ENCODE measurements around the gene INTS4. TPM values are rescaled to one million over a fixed set of nuclear protein-coding genes. Genes with fewer than 3 reads are reported as not detected.
A peak's percentile ranks its signal among the peaks of the same experiment; 100 is the strongest.
"Not testable (repeated sequence)": the region's sequence is repeated elsewhere in the genome, so short reads cannot be mapped to it uniquely, and the experiment has no call there.

The INTS4 gene
- total RNA-seq, 3 donors from 2014 or later (not counting 1 experiment from before 2014, with no cell fraction given) = 65.2 to 97.8 (median 67.5) TPM

DNA sequence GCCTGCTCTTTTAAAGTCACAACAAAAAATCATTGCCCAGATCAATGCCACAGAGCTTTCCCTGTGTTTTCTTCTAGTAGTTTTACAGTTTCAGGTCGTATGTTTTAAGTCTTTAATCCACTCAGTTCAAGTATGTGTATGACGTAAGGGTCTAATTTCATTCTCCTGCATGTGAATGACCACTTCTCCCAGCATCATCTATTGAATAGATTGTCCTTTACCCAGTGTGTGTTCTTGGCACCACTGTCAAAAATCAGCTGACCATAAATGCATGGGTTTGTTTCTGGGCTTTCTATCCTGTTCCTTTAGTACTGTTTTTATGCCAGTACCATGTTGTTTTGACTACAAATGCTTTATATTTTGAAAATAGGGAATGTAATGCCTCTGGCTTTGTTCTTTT is 28.1 kb downstream of the INTS4 start:
- no peak overlapping the region for H3K27ac ChIP-seq (ENCODE audit: low read length)
- H3K27ac Mint-ChIP-seq = no peak overlapping the region

DNA sequence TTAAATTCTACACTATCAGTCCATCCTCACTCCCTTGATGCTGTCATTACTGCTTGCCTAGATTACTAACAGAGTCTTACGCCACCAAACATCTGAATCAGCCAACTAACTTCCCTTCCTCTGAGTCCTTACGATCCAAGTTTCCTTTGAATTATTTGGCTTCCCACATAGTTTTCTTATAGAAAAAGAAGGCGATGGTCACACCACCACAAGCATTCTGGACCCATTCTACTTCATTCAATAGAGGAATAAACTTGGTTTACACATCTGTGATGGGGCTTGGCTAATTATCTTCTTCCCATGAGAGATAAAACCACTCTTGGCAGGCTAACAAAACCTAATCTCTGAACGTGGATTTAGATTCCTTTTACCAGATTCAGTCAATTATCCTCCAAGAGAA is 35.0 kb downstream of the INTS4 start:
- Mint-ChIP-seq H3K27me3 (ENCODE audit: low read depth in 2 of 2) (no peaks in the 10 kb centered on the region), H3K9me3 (no peaks in the 10 kb centered on the region), H3K27ac (peak overlapping the region; percentile 5 to 7), H3K4me3 (no peak overlapping the region), H3K36me3 (peaks cover 10% of the 10 kb centered on the region), H3K4me1 (no peaks in the 10 kb centered on the region)
- no peak for DNase-seq
- Histone ChIP-seq H3K27me3 (ENCODE audit: control insufficient read depth, insufficient read depth, low read length) (no peaks in the 10 kb centered on the region), H3K9me3 (ENCODE audit: control insufficient read depth, insufficient read depth, low read length) (no peaks in the 10 kb centered on the region), H3K4me3 (ENCODE audit: low read length) (no peak overlapping the region), H3K36me3 (ENCODE audit: control insufficient read depth, insufficient read depth, low read length) (peaks cover 26% of the 10 kb centered on the region), H3K4me1 (ENCODE audit: control insufficient read depth, insufficient read depth, low read length) (no peaks in the 10 kb centered on the region), H3K27ac (ENCODE audit: low read length) (no peak overlapping the region)
- no peak for ATAC-seq
- TF ChIP-seq, protein P1, sequence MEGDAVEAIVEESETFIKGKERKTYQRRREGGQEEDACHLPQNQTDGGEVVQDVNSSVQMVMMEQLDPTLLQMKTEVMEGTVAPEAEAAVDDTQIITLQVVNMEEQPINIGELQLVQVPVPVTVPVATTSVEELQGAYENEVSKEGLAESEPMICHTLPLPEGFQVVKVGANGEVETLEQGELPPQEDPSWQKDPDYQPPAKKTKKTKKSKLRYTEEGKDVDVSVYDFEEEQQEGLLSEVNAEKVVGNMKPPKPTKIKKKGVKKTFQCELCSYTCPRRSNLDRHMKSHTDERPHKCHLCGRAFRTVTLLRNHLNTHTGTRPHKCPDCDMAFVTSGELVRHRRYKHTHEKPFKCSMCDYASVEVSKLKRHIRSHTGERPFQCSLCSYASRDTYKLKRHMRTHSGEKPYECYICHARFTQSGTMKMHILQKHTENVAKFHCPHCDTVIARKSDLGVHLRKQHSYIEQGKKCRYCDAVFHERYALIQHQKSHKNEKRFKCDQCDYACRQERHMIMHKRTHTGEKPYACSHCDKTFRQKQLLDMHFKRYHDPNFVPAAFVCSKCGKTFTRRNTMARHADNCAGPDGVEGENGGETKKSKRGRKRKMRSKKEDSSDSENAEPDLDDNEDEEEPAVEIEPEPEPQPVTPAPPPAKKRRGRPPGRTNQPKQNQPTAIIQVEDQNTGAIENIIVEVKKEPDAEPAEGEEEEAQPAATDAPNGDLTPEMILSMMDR (IDR thresholded peaks at IDR 0.05) = no peak
- 84% methylated on average over 4 of the region's 4 CpGs for WGBS (ENCODE audit: insufficient coverage)
- intact Hi-C loops (cut with micrococcal nuclease) = no loop called here

More for the DNA sequence above, 28.1 kb downstream of the INTS4 start:
- Mint-ChIP-seq H3K36me3 (peaks cover 8% of the 10 kb centered on the region), H3K27me3 (ENCODE audit: low read depth in 2 of 2) (no peaks in the 10 kb centered on the region), H3K4me3 (no peak overlapping the region), H3K9me3 (no peaks in the 10 kb centered on the region), H3K4me1 (peaks cover 0 to 5% of the 10 kb centered on the region in 2 donors)
- TF ChIP-seq, protein P1 (IDR thresholded peaks at IDR 0.05) = no peak
- WGBS (ENCODE audit: insufficient coverage) = 88% methylated on average over 2 of the region's 2 CpGs
- Histone ChIP-seq H3K9me3 (ENCODE audit: control insufficient read depth, insufficient read depth, low read length) (no peaks in the 10 kb centered on the region), H3K4me3 (ENCODE audit: low read length) (no peak overlapping the region), H3K4me1 (ENCODE audit: control insufficient read depth, insufficient read depth, low read length) (no peaks in the 10 kb centered on the region), H3K27me3 (ENCODE audit: control insufficient read depth, insufficient read depth, low read length) (no peaks in the 10 kb centered on the region), H3K36me3 (ENCODE audit: control insufficient read depth, insufficient read depth, low read length) (peaks cover 14% of the 10 kb centered on the region)
- ATAC-seq = no peak
- DNase-seq = no peak
- intact Hi-C loops (cut with micrococcal nuclease) = no loop called here

DNA sequence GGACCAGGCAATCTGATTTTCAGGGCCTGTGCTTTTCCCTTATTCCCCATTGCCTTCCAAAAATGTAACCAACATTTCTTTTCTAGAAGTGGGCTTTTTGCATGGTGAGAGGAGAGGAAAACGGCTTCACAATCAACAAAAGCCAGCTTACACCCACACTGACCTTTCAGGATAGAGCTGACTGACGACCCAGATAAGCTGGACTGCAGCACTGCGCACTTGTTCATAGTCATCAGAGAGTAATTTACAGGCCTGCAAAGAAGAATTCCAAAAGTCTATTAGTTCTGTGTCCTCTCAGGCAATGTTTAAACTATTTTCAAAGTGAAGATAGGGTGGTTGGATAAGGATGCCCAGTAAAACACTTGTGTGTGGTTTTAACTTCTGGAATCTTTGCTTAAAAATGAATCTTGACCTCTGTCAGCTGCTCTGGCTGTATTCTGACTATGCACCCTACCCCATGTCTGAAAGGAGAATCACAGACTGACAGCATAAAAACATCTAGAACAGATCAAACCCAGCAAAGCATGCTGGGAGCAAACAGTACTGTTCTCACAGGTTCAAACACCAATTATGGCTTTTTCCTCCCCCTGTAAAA is 35.8 kb downstream of the INTS4 start:
- DNase-seq; H3K9me3 ChIP-seq (ENCODE audit: control insufficient read depth, insufficient read depth, low read length); H3K9me3 Mint-ChIP-seq; H3K27me3 ChIP-seq (ENCODE audit: control insufficient read depth, insufficient read depth, low read length); H3K4me1 ChIP-seq (ENCODE audit: control insufficient read depth, insufficient read depth, low read length); H3K4me3 Mint-ChIP-seq; H3K4me1 Mint-ChIP-seq; H3K4me3 ChIP-seq (ENCODE audit: low read length); ATAC-seq; intact Hi-C loops (cut with micrococcal nuclease); H3K36me3 Mint-ChIP-seq; H3K27ac ChIP-seq (ENCODE audit: low read length); H3K27me3 Mint-ChIP-seq (ENCODE audit: low read depth in 2 of 2): not testable (repeated sequence)
- WGBS (ENCODE audit: insufficient coverage) = 100% methylated on average over 1 of the region's 3 CpGs
- H3K36me3 ChIP-seq (ENCODE audit: control insufficient read depth, insufficient read depth, low read length) = peaks cover 28% of the 10 kb centered on the region
- H3K27ac Mint-ChIP-seq = peak overlapping the region in 1 of 2 donors; percentile 7

DNA sequence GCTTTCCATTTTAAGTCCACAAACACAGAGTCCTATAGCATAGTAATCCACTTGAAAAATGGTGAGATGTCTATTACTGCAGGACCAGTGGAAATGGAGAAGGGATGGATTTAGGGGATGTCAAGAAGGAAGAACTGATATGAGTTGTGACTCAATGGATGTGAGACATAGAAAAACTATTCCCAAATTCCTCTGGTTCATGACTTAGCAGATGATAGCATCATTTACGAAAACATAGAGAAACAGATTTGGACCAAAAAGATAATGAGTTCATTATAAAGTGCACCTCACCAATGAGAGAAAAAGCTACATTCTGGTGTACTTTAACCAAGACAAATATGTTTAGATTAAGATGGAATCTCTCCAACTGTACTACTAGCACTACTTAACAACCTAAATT is 51.2 kb downstream of the INTS4 start:
- H3K27me3 Mint-ChIP-seq (ENCODE audit: low read depth in 2 of 2); H3K9me3 ChIP-seq (ENCODE audit: control insufficient read depth, insufficient read depth, low read length); H3K36me3 ChIP-seq (ENCODE audit: control insufficient read depth, insufficient read depth, low read length); H3K9me3 Mint-ChIP-seq; DNase-seq; H3K27ac ChIP-seq (ENCODE audit: low read length); H3K36me3 Mint-ChIP-seq; H3K4me3 Mint-ChIP-seq; H3K4me1 ChIP-seq (ENCODE audit: control insufficient read depth, insufficient read depth, low read length); intact Hi-C loops (cut with micrococcal nuclease); H3K27me3 ChIP-seq (ENCODE audit: control insufficient read depth, insufficient read depth, low read length); H3K4me3 ChIP-seq (ENCODE audit: low read length); H3K27ac Mint-ChIP-seq; ATAC-seq: not testable (repeated sequence)
- WGBS (ENCODE audit: insufficient coverage) = no CpG with 5 or more reads among the region's 1 CpG
- H3K4me1 Mint-ChIP-seq = peaks cover 22 to 28% of the 10 kb centered on the region in 2 donors

DNA sequence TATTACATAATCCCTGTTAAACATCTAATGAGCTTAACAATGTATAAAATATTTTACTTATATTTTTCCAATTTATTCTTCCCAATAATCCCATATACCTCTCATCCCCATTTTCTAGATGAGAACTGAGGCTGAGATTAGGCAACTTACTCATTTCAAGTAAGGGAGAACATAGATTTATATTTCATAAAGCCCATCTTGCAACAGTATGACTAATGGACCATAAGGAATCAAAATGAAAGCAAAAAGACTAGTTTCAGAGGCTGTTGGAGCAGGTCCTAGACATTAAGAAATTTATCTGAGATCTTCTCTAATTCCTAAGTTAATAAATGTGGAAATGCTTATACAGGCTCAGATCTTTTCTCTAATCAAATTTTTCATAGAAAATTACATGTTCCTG is 52.0 kb downstream of the INTS4 start:
- H3K4me3 ChIP-seq (ENCODE audit: low read length); H3K27me3 Mint-ChIP-seq (ENCODE audit: low read depth in 2 of 2); DNase-seq; H3K27ac ChIP-seq (ENCODE audit: low read length); H3K36me3 Mint-ChIP-seq; H3K9me3 Mint-ChIP-seq; H3K4me3 Mint-ChIP-seq; H3K9me3 ChIP-seq (ENCODE audit: control insufficient read depth, insufficient read depth, low read length); H3K4me1 ChIP-seq (ENCODE audit: control insufficient read depth, insufficient read depth, low read length); intact Hi-C loops (cut with micrococcal nuclease); ATAC-seq; H3K27me3 ChIP-seq (ENCODE audit: control insufficient read depth, insufficient read depth, low read length); H3K27ac Mint-ChIP-seq; H3K36me3 ChIP-seq (ENCODE audit: control insufficient read depth, insufficient read depth, low read length): not testable (repeated sequence)
- H3K4me1 Mint-ChIP-seq = peaks cover 22 to 27% of the 10 kb centered on the region in 2 donors

DNA sequence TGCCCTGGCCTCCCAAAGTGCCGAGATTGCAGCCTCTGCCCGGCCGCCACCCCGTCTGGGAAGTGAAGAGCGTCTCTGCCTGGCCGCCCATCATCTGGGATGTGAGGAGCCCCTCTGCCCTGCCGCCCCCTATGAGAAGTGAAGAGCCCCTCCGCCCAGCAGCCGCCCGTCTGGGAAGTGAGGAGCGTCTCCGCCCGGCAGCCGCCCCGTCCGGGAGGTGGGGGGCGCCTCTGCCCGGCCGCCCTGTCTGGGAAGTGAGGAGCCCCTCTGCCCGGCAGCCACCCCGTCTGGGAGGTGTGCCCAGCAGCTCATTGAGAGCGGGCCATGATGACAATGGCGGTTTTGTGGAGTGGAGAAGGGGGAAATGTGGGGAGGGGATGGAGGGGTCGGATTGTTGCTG is 60.9 kb downstream of the INTS4 start:
- H3K27me3 ChIP-seq (ENCODE audit: control insufficient read depth, insufficient read depth, low read length); H3K36me3 ChIP-seq (ENCODE audit: control insufficient read depth, insufficient read depth, low read length); H3K4me3 ChIP-seq (ENCODE audit: low read length); H3K4me3 Mint-ChIP-seq; H3K4me1 Mint-ChIP-seq; H3K27me3 Mint-ChIP-seq (ENCODE audit: low read depth in 2 of 2); H3K9me3 ChIP-seq (ENCODE audit: control insufficient read depth, insufficient read depth, low read length); ATAC-seq; DNase-seq; H3K9me3 Mint-ChIP-seq; H3K27ac ChIP-seq (ENCODE audit: low read length); intact Hi-C loops (cut with micrococcal nuclease); H3K27ac Mint-ChIP-seq; H3K4me1 ChIP-seq (ENCODE audit: control insufficient read depth, insufficient read depth, low read length): not testable (repeated sequence)
- H3K36me3 Mint-ChIP-seq = peaks cover 23% of the 10 kb centered on the region
- 92% methylated on average over 22 of the region's 24 CpGs for WGBS (ENCODE audit: insufficient coverage)

Data from natural killer cell (primary cell).